Measurements from ENCODE around the gene CD248.
"Not testable (repeated sequence)": the region's sequence is repeated elsewhere in the genome, so short reads cannot be mapped to it uniquely, and the experiment has no call there.

CD248 gene

GRCh38 chr11:66313321-66314185, 3.3 kb downstream of the CD248 start:
- no peak for DNase-seq (ENCODE audit: low read depth in 2 of 2)

DNA sequence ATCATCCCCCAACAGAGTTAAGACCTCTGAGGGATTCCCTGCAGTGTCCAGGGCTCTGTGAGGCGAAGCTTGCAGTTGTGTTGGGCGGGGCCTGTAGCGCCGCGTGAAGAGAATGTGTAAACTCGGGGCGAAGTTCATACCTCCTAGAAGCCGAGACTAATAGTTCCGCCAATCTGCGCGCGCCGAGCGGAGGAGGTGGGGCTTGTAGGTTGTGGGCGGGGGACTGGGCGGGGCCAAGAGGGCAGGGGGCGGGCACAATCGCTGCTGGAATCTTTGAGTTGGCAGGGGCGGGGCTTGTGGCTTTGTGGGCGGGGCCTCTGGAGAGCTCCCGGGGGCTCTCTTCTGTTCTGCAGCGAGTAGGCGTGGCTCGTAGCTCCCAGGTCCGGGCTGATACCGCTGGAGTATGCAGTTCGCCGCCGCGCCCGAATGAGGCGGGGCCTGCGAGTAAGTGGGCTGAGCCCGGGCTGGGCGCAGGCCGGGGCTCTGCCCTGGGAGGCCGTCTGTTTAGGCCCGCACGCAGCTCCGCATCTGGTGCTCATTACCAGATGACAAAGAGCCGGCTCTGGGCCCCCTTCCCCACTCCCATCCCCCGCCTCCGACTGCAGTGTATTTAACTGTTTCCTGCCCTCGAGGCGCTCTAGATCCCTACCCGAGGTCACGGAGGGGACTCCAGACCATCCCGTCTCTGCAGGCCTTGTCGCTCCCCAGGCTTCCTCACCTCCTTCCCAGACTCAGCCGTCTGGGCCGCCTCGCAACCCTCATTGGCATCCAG, 4.1 kb downstream of the CD248 start:
- peak; percentile 98 for DNase-seq (ENCODE audit: low read depth in 2 of 2)

GRCh38 chr11:66311965-66312548, 4.8 kb downstream of the CD248 start:
- peak; percentile 98 for DNase-seq (ENCODE audit: low read depth in 2 of 2)

GRCh38 chr11:66311470-66311964, 5.3 kb downstream of the CD248 start:
- DNase-seq (ENCODE audit: low read depth in 2 of 2) = no peak

- not testable (repeated sequence) for DNase-seq (ENCODE audit: low read depth in 2 of 2)
Observed at GRCh38 chr11:66310803-66311440, 5.9 kb downstream of the CD248 start.

DNA sequence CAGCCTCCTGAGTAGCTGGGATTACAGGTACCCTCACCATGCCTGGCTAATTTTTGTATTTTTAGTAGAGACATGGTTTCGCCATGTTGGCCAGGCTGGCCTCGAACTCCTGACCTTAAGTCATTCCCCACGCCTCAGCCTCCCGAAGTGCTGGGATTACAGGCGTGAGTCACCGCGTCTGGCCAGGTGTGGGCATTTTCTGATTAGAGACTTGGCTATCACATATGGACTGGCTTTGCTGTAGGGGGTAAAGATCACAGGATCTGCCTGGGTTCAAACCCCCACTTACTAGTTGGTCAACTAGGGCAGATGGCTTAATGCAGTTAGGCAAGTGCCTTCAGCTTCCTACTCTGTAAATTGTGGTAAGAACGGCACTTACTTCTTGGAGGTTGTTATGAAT, 6.5 kb downstream of the CD248 start:
- no peak for DNase-seq (ENCODE audit: low read depth in 2 of 2)

GRCh38 chr11:66309475-66309874, 7.4 kb downstream of the CD248 start:
- no peak for DNase-seq (ENCODE audit: low read depth in 2 of 2)

GRCh38 chr11:66302656-66303055, 14.2 kb downstream of the CD248 start:
- no peak for DNase-seq (ENCODE audit: low read depth in 2 of 2)

DNA sequence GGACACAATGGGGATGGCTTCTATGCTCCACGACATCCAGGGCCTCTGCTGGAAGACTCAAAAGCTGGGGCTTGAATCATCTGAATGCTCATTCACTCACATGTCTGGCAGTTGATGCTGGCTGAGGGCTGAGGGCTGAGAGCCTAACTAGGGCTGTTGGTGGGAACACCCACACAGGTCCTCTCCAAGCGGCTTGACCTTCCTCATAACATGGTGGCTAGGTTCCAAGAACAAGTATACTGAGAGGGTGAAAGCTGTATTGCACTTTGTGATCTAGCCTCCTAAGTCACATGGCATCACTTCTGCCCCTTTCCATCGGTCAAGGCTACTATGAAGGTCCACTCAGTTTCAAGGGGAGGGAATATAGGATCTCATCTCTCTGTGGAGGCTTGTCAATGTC, 17.7 kb downstream of the CD248 start:
- no peak for DNase-seq (ENCODE audit: low read depth in 2 of 2)

DNA sequence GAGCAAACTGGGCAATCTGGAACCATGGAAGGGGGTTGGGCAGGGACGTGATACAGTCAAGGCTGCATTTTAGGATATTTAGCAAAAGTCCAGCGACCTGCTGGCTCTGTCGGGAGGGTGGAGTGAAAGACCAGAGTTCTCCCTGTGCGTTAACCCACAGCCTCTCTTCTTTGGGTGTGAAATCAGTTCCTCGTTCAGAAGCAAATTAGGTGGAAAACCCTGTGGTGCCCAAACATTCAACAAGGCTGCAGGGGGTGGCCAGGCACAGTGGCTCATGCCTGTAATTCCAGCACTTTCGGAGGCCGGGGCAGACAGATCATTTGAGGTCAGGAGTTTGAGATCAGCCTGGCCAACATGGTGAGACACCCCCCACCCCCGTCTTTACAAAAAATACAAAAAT, 19.2 kb downstream of the CD248 start:
- no peak for DNase-seq (ENCODE audit: low read depth in 2 of 2)

DNA sequence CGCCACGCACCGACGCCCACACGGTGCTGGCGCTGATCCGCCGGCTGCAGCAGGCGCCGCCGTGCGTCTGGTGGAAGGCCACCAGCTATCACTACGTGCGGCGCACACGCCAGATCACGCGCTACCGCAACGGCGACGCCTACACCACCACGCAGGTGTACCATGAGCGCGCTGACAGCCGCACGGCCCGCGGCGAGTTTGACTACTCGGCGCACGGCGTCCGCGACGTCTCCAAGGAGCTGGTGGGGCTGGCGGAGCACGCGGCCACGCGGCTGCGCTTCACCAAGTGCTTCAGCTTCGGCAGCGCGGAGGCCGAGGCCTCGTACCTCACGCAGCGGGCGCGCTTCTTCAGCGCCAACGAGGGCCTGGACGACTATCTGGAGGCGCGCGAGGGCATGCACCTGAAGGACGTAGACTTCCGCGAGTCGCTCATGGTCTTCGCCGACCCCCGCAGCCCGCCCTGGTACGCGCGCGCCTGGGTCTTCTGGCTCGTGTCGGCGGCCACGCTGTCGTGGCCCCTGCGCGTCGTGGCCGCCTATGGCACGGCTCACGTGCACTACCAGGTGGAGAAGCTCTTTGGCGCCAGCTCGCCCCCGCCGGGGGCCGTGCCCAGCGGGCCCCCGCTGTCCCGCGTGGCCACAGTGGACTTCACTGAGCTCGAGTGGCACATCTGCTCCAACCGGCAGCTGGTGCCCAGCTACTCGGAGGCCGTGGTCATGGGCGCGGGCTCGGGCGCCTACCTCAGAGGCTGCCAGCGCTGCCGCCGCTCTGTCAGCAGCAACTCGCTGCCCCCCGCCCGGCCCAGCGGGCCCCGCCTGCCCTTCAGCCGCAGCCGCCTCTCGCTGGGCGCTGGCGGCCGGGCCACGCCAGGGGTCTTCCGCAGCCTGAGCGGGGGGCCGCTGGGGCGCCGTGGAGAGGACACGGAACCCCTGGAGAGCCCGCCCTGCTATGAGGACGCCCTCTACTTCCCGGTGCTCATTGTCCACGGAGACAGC, 21.9 kb downstream of the CD248 start:
- DNase-seq (ENCODE audit: low read depth in 2 of 2) = no peak

DNA sequence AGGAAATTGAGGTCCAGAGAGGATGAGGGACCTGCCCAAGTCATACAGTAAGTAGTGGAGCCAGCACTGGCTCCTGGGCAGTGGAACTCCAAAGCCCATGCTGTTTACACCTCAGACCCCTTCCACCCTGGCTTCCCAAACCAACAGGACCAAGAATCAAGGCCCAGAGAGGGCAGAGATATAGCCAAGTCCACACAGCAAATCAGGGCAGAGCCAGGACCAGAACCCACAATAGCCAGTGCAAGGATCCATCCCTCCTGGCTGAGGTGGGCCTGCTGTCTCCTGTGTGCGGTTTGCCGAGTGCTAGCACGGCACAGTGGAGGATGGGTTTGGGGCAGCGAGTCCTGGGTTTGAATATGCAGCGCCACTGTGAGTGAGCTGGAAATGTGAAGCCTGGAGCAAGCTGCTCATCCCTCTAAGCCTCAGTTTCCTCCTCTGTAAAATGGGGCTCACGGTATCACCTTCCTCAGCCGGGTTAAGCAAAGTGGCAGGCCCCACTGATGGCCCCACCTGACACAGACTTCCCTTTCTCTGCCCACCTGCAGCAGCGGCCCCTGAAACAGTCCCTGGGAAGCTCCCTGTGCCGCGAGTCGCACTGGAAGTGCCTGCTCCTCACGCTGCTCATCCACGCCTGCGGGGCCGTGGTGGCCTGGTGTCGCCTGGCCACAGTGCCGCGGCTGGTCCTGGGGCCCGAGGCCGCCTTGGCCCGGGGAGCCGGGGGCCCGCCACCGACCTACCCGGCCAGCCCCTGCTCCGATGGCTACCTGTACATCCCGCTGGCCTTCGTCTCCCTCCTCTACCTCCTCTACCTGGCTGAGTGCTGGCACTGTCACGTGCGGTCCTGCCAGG, 22.8 kb downstream of the CD248 start:
- DNase-seq (ENCODE audit: low read depth in 2 of 2) = no peak

GRCh38 chr11:66293352-66293751, 23.5 kb downstream of the CD248 start:
- DNase-seq (ENCODE audit: low read depth in 2 of 2) = no peak

- DNase-seq (ENCODE audit: low read depth in 2 of 2) = no peak
Observed at GRCh38 chr11:66292543-66293332, 24.1 kb downstream of the CD248 start.

DNA sequence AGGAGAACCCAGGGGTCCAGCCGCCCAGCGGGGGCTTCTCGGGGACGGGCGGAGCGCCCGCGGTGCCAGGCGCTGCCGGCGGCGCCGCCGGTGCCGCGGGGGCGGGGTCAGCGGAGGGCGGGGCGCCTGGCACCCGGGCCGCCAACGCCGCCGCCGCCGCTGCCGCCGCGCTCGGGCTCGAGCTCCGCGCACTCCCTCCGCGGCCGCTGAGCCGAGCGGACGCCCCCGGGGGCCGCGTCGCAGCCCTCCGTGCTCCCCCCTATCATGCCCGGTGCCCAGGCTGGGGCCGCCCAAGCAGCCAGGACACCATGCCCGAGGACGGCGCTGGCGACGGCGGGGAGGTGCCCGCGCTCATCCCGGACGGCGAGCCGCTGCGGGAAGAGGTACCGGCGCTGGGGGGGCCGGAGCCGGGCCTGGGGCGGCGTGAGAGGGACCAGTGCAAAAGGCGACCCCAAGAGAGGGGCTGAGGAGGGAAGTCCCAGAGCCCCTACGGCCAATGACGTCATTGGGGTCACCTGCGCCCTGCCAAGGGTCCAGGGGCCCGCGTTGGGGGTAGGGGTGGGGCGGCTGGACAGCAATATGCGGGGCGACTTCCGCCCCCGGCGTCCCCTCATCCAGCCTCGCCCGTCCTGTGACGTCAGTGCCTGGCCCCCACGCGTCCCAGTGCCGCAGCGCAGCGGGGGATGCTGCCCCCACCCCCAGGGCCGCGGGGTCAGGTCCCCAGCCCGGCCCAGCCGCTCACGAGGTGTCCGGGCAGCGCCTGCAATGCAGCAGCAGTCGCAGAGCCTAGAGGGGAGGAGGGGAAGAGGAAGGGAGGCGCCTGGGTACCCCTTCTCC, 24.9 kb downstream of the CD248 start, which contains the start of gene TMEM151A:
TSS of gene TMEM151A (plus strand) at position 189 of the 837 bp plus-strand sequence. CDS start at position 309, 120 bp downstream.
- DNase-seq (ENCODE audit: low read depth in 2 of 2) = no peak

GRCh38 chr11:66291303-66291705, 25.5 kb downstream of the CD248 start:
- DNase-seq (ENCODE audit: low read depth in 2 of 2) = no peak

- no peak for DNase-seq (ENCODE audit: low read depth in 2 of 2)
Observed at GRCh38 chr11:66290330-66290621, 26.6 kb downstream of the CD248 start.

Data from stimulated activated CD8-positive, alpha-beta memory T cell treated with anti-CD3 and anti-CD28 coated beads, Interleukin-7, amount 100 ng/mL, for 1 hour (primary cell).